Activated T-cell treated with anti-CD3 and anti-CD28 coated beads for 24 hours (primary cell): ENCODE data around the gene CALML6.

Source experiments
- DNase-seq: peaks from one replicate; pipeline ENCODE4 v3.0.0-alpha.2; 2020; ENCODE audit warnings: low read depth

CALML6 gene

GRCh38 chr1:1965546-1965945 is 50.5 kb downstream of the CALML6 start:
- DNase-seq, result no peak

DNA sequence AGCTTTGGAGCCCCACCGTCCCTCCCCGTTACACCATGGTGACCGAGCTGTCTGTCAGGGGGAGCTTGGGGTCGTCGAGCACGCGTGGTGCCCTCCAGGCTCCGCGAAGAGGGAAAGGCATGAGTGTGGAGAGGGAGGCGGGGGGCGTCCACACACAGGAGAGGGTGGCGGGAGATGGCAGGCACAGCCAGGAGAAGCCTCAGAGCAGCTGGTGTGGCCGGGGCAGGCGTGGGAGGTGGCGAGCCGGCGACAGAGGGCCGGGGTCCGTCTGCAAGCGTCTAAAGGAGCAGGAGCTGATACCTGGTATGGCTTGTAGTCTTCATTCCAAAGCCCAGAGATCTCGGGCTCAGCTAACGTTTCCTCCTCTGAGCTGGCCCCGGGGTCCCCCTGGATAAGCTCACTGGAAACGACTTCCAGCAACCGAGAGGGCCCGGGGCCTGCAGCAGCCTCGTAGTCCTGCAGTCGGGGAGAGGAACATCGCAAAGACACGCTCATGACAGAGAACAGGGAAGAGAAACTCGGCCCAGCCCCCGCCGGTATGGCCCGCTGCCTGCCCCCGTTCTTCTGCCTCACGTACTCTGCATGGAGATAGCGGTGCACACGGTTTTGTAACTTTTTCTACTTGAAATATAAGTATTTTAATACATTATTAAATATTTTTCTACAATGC is 51.1 kb downstream of the CALML6 start:
- no peak for DNase-seq
